ENCODE results near the gene PID1.
"Not testable (repeated sequence)": the region's sequence is repeated elsewhere in the genome, so short reads cannot be mapped to it uniquely, and the experiment has no call there.

DNA sequence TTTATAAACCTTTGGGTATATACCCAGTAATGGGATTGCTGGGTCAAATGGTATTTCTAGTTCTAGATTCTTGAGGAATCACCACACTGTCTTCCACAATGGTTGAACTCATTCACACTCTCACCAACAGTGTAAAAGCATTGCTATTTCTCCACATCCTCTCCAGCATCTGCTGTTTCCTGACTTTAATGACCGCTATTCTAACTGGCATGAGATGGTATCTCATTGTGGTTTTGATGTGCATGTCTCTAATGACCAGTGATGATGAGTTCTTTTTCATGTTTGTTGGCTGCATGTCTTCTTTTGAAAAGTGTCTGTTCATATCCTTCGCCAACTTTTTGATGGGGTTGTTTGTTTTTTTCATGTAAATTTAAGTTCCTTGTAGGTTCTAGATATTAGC is 194.2 kb downstream of the PID1 start:
- TF ChIP-seq SP1 (CRISPR knock-in tag; conservative IDR thresholded peaks at IDR 0.05); ETV6 (CRISPR knock-in tag; IDR thresholded peaks at IDR 0.05); NFYB (CRISPR knock-in tag; conservative IDR thresholded peaks at IDR 0.05; ENCODE audit: low read depth); FOXJ3 (CRISPR knock-in tag; IDR thresholded peaks at IDR 0.05; ENCODE audit: borderline replicate concordance); CREM (CRISPR knock-in tag; IDR thresholded peaks at IDR 0.05); ESRRA (CRISPR knock-in tag; IDR thresholded peaks at IDR 0.05; ENCODE audit: borderline replicate concordance); NFE2L1 (CRISPR knock-in tag; IDR thresholded peaks at IDR 0.05): not testable (repeated sequence)
- TF ChIP-seq, protein P1, sequence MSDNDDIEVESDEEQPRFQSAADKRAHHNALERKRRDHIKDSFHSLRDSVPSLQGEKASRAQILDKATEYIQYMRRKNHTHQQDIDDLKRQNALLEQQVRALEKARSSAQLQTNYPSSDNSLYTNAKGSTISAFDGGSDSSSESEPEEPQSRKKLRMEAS (CRISPR knock-in tag; IDR thresholded peaks at IDR 0.05) = not testable (repeated sequence)
- TF ChIP-seq, protein P2, sequence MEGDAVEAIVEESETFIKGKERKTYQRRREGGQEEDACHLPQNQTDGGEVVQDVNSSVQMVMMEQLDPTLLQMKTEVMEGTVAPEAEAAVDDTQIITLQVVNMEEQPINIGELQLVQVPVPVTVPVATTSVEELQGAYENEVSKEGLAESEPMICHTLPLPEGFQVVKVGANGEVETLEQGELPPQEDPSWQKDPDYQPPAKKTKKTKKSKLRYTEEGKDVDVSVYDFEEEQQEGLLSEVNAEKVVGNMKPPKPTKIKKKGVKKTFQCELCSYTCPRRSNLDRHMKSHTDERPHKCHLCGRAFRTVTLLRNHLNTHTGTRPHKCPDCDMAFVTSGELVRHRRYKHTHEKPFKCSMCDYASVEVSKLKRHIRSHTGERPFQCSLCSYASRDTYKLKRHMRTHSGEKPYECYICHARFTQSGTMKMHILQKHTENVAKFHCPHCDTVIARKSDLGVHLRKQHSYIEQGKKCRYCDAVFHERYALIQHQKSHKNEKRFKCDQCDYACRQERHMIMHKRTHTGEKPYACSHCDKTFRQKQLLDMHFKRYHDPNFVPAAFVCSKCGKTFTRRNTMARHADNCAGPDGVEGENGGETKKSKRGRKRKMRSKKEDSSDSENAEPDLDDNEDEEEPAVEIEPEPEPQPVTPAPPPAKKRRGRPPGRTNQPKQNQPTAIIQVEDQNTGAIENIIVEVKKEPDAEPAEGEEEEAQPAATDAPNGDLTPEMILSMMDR (IDR thresholded peaks at IDR 0.05) = not testable (repeated sequence)
- TF ChIP-seq, protein P3, sequence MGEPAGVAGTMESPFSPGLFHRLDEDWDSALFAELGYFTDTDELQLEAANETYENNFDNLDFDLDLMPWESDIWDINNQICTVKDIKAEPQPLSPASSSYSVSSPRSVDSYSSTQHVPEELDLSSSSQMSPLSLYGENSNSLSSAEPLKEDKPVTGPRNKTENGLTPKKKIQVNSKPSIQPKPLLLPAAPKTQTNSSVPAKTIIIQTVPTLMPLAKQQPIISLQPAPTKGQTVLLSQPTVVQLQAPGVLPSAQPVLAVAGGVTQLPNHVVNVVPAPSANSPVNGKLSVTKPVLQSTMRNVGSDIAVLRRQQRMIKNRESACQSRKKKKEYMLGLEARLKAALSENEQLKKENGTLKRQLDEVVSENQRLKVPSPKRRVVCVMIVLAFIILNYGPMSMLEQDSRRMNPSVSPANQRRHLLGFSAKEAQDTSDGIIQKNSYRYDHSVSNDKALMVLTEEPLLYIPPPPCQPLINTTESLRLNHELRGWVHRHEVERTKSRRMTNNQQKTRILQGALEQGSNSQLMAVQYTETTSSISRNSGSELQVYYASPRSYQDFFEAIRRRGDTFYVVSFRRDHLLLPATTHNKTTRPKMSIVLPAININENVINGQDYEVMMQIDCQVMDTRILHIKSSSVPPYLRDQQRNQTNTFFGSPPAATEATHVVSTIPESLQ (CRISPR knock-in tag; IDR thresholded peaks at IDR 0.05) = not testable (repeated sequence)
- TF ChIP-seq, protein P4, sequence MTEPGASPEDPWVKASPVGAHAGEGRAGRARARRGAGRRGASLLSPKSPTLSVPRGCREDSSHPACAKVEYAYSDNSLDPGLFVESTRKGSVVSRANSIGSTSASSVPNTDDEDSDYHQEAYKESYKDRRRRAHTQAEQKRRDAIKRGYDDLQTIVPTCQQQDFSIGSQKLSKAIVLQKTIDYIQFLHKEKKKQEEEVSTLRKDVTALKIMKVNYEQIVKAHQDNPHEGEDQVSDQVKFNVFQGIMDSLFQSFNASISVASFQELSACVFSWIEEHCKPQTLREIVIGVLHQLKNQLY (CRISPR knock-in tag; IDR thresholded peaks at IDR 0.05) = not testable (repeated sequence)
